DMS53 (cell line): ENCODE data around the gene TYRO3.
A peak's percentile ranks its signal among the peaks of the same experiment; 100 is the strongest.
"Not testable (repeated sequence)": the region's sequence is repeated elsewhere in the genome, so short reads cannot be mapped to it uniquely, and the experiment has no call there.

Experiments used
- DNase-seq: peaks from one replicate; lab custom pipeline; 2025; lab: John Stamatoyannopoulos, UW

Gene TYRO3

GRCh38 chr15:41554343-41554742 lies 4.7 kb upstream of the TYRO3 start:
- no peak for DNase-seq

- no peak for DNase-seq
Measured at GRCh38 chr15:41554915-41555314, 4.1 kb upstream of the TYRO3 start.

GRCh38 chr15:41556677-41557076 lies 2.3 kb upstream of the TYRO3 start:
- no peak for DNase-seq

DNA sequence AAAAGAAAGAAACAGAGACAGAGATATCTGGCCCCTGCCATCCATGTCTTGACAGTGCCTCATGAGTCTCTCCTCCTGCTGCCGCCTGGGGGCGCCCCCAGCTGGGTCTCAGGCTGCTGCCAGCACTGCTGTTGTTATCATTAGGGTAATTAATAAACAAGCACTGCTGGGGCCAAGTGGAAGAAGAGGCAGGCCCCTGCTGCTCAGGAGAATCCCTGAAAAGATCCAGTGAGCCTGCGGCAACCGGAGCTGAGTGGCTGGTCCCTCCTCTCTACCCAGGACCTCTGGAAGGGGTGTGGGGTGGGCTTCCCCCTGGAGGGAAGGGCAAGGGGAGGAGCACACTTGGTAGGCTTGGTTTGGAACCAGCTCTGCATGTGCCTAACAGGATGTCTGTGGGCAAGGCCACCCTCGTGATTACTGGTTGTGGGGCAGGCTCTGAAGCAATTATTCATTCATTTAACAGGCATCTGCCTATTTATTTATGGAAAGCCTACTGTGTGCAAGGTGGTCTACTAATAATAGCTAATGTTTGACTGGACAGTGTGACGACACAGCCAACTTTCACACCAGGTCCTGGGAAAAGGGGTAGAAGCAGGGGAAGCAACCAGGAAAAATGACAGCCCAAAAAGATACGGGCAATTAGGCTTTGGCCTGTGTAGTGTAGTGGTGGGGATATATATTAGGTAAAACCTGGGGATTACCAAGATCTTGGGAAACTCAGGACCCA lies 1.2 kb upstream of the TYRO3 start:
- DNase-seq: peak; percentile 85

GRCh38 chr15:41559239-41559782 lies 299 bp downstream of the TYRO3 start:
- DNase-seq: no peak

DNA sequence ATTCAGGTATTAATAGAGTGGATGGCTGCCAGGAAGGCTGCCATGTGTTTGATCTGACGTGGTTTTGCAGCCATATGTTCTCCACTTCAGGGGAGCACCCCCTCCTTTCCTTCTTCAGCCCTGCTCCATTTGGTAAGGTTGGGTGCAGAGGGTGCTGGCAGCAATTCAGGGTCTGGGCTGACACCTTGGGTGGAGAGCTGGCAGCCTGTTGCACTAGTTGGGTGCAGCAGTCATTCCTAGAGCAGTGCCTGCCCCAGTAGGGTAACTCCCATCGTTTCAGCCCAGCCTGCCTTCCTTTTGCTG lies 1.5 kb downstream of the TYRO3 start:
- no peak for DNase-seq

GRCh38 chr15:41561104-41561776 lies 2.2 kb downstream of the TYRO3 start:
- peak; percentile 18 for DNase-seq

- no peak for DNase-seq
Measured at GRCh38 chr15:41561777-41562145, 2.7 kb downstream of the TYRO3 start.

GRCh38 chr15:41562244-41562643 lies 3.2 kb downstream of the TYRO3 start:
- no peak for DNase-seq

DNA sequence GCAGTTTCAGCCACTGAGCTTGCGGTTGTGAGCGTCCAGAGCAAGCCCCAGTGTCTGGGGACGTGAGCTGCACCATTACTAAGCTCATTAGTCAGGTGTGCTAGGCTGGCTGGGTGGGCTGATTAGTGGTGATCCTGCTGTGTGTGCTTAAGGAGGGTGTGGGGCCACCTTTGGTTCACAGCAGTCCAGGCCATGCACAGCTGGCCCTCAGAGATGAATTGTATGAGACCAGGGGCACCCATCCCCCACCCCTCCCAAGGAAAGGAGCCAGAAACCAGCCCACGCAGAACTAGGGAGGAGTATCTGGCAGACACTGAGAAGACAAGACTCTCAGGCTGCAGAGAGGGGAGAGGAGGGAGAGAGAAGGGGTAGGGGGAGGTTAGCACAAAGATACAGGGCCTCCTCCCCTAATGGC lies 3.8 kb downstream of the TYRO3 start:
- no peak for DNase-seq

GRCh38 chr15:41564286-41564959 lies 5.4 kb downstream of the TYRO3 start:
- DNase-seq: peak; percentile 58

DNA sequence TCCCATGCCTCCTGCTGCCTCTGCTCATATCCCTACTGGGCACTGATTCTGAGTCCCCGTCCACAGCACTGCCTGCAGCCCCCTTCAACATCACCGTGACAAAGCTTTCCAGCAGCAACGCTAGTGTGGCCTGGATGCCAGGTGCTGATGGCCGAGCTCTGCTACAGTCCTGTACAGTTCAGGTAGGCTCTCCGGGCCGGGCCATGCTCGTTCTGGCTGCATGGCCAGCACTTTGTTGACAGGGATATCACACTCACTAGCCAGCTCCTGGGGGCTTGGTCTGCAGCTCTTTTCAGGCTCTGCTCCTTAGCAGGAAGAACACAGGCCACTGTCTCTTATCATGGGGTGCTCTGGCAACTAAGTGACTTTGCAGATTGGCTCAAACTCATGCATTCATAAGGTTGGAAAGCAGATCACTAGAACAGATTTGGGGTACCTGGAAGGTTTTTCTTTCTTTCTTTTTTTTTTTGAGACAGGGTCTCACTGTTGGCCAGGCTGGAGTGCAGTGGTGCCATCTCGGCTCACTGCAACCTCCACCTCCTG lies 6.0 kb downstream of the TYRO3 start:
- no peak for DNase-seq

DNA sequence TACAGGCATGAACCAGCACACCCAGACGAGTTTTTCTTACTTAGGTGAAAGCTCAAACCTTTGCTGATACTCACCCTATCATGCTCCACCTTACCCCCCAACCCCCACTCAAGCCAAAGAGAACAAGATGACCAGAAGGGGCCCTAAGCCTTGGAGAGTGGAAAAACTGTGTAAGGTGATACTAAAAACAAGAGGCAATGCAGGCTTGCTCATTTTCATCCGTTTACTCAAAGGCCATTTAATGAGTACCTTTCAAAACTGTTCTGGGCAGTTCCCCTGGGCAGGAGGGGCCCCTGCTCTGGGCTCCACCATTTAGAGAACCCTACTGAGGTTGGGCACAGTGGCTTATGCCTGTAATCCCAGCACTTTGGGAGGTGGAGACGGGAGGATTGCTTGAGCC lies 6.7 kb downstream of the TYRO3 start:
- no peak for DNase-seq

DNA sequence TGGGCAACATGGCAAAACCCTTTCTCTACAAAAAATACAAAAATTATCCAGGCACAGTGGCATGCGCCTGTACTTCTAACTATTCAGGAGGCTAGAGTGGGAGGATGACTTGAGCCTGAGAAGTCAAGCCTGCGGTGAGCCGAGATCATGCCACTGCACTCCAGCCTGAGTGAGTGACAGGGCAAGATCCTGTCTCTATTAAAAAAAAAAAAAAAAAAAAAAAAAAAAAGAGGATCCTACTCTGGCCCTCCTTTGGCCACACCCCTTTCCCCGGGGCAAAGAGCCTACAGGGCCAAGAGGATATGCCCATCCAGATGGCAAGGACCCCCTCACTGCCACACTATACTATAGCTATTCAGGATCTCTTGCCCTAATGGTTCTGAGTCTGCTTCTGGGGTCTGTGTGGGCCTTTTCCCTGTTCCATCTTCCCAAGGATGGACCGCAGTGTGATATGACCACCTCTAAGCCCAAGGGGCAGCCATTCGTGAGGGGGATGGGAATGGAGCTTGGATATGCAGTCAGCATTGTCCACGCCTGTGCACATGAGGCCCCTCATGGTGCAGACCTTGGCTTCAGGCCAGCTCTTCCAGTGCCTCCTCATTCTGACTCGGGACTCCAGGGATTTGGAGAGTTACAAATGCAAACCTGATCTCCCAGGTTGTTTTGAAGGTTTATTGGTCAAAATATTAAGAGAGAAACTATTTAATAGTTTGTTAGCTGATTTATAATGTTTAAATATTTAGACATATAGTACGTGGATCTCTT lies 7.3 kb downstream of the TYRO3 start:
- no peak for DNase-seq

- no peak for DNase-seq
Measured at GRCh38 chr15:41567261-41567660, 8.2 kb downstream of the TYRO3 start.

GRCh38 chr15:41567862-41568261 lies 8.8 kb downstream of the TYRO3 start:
- no peak for DNase-seq

DNA sequence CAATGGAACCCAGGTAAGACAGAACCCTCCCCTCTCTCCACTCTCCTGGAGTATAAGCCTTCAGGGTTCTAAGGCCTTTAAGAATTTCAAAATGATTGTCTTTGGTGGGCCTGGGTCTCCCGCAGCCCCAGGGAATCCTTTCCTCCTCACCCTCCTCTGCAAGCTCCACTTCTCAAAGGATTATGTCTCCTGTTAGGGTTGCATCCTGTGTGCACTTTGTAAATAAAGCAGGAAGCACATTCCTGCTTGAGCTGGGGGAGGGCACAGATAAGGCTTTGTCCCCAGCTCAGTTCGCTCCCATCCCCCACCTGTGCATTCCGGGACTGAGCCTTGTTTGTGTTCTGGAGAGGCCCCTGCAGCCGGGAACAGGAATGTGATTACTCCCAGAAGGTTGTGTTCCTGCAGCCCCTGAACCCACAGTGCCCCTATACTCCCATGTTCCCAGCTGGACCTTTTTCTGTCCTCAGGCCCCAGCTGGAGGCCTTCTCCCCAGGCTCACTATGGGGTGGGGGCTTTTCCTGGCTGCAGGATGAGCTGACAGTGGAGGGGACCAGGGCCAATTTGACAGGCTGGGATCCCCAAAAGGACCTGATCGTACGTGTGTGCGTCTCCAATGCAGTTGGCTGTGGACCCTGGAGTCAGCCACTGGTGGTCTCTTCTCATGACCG lies 9.5 kb downstream of the TYRO3 start:
- peak; percentile 52 for DNase-seq

GRCh38 chr15:41569232-41569631 lies 10.2 kb downstream of the TYRO3 start:
- DNase-seq: not testable (repeated sequence)

DNA sequence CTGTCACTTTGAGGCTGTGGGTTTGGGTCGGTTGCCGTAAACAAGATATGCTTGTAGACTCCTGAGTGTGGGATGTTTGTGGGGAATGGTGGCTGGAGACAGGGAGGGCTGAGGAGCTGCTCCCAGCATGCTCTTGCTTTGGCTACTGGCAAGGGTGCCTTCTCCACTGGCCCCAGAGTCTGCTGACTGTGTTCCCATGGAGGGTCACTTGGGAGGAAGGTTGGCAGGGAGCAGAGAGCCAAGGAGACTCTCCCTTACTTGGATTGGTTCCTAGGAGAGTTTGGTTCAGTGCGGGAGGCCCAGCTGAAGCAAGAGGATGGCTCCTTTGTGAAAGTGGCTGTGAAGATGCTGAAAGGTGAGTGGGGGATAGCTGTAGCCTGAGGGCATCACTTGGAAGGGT lies 11.8 kb downstream of the TYRO3 start:
- no peak for DNase-seq

DNA sequence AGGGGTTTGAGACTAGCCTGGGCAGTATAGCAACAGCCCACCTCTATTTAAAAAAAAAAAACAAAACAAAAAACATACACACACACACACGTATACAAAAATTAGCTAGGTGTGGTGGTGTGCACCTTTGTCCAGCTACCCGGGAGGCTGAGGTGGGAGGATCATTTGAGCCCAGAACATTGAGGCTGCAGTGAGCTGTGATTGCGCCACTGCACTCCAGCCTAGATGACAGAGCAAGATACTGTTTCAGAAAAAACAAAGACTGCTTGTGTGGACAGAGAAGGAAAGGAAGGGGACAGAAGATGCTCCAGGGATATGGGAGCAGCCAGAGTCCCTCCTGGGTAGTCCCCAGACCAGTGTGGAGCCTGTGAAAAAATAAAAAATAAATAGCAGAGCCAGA lies 12.9 kb downstream of the TYRO3 start:
- DNase-seq: no peak

DNA sequence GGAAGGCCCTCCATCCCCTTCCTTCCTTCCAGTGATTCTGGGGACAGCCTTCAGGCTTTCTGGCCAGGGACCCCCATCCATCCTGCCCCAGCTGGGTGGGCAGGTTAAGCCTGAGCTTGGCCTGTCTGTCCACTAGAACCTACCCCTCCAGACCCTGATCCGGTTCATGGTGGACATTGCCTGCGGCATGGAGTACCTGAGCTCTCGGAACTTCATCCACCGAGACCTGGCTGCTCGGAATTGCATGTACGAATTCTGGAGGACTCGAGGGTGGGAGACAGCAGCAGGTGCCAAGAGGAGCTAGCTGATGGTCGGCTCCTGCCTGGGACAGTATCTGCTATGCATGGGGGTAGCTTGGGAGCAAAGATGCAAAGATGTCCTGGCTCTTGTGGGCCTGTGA lies 13.9 kb downstream of the TYRO3 start:
- no peak for DNase-seq

GRCh38 chr15:41573396-41573795 lies 14.4 kb downstream of the TYRO3 start:
- DNase-seq: no peak
